Measurements from ENCODE around the gene CIB4.

DNA sequence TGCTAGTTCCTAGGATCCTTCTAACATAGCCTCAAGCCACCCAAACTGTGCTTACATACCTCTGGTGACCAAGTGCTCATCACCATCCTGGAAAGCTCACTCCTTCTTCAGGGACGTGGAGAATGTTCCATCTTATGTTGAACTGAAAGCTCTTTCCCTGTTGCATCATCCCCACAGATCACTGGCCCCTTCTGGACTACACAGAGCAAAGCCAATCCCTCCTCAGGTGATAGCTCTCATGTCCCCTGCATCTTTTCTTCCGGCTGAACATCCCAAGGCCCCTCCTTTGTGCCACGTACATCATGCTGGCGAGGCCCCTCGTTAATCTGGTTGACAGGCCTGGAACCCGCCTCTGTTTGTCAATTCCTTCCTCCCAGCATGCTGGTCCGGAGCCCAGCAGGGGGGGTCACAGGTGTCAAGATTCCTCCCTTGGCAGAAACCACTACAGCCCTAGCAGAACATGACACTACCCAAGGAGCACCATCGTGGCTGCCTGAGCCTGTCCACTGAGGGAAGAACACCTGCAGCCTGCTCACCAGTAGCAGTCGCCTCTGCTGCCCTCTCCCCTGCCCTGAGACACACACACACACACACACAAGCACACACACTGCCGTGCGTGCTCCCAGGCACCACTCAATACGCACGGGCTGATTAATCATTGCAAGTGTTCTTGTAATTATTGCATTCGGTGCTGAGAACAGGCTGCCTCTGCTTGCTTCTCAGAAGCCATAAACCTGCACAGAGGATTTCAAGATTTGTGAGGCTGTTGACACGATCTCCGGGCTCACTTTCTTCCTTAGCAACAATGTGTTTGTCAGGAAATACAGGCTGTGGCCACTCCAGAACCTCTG, 45.0 kb upstream of the CIB4 start:
- no peak for TF ChIP-seq RAD21 (CRISPR knock-in tag; conservative IDR thresholded peaks at IDR 0.05 in 1 of 2, IDR thresholded peaks at IDR 0.05 in 1 of 2)
- TF ChIP-seq, protein P1, sequence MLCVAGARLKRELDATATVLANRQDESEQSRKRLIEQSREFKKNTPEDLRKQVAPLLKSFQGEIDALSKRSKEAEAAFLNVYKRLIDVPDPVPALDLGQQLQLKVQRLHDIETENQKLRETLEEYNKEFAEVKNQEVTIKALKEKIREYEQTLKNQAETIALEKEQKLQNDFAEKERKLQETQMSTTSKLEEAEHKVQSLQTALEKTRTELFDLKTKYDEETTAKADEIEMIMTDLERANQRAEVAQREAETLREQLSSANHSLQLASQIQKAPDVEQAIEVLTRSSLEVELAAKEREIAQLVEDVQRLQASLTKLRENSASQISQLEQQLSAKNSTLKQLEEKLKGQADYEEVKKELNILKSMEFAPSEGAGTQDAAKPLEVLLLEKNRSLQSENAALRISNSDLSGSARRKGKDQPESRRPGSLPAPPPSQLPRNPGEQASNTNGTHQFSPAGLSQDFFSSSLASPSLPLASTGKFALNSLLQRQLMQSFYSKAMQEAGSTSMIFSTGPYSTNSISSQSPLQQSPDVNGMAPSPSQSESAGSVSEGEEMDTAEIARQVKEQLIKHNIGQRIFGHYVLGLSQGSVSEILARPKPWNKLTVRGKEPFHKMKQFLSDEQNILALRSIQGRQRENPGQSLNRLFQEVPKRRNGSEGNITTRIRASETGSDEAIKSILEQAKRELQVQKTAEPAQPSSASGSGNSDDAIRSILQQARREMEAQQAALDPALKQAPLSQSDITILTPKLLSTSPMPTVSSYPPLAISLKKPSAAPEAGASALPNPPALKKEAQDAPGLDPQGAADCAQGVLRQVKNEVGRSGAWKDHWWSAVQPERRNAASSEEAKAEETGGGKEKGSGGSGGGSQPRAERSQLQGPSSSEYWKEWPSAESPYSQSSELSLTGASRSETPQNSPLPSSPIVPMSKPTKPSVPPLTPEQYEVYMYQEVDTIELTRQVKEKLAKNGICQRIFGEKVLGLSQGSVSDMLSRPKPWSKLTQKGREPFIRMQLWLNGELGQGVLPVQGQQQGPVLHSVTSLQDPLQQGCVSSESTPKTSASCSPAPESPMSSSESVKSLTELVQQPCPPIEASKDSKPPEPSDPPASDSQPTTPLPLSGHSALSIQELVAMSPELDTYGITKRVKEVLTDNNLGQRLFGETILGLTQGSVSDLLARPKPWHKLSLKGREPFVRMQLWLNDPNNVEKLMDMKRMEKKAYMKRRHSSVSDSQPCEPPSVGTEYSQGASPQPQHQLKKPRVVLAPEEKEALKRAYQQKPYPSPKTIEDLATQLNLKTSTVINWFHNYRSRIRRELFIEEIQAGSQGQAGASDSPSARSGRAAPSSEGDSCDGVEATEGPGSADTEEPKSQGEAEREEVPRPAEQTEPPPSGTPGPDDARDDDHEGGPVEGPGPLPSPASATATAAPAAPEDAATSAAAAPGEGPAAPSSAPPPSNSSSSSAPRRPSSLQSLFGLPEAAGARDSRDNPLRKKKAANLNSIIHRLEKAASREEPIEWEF (CRISPR knock-in tag; IDR thresholded peaks at IDR 0.05), result no peak
- no peak for TF ChIP-seq SPI1 (IDR thresholded peaks at IDR 0.05; ENCODE audit: borderline replicate concordance, low read depth, low read length)
- TF ChIP-seq FOXM1 (IDR thresholded peaks at IDR 0.05; ENCODE audit: low read depth), result no peak
- TF ChIP-seq FOXM1 (CRISPR knock-in tag; IDR thresholded peaks at IDR 0.05; ENCODE audit: low read depth), result no peak
- TF ChIP-seq ATF7 (IDR thresholded peaks at IDR 0.05), result no peak
- no peak for TF ChIP-seq CBX2 (IDR thresholded peaks at IDR 0.05; ENCODE audit: insufficient read depth, low read length, poor library complexity, severe bottlenecking)
